RKO (cell line): Measurements from ENCODE around the gene ITGB3.

Source experiments
- DNase-seq: peaks from one replicate; pipeline ENCODE4 v3.0.0-alpha.2; 2016; ENCODE audit warnings: low spot score

The ITGB3 gene

GRCh38 chr17:47276444-47276843 is 22.8 kb downstream of the ITGB3 start:
- DNase-seq: no peak

GRCh38 chr17:47276868-47277267 is 23.2 kb downstream of the ITGB3 start:
- DNase-seq: no peak

- no peak for DNase-seq
Measured at GRCh38 chr17:47277921-47278320, 24.3 kb downstream of the ITGB3 start.

- no peak for DNase-seq
Measured at GRCh38 chr17:47278561-47278960, 24.9 kb downstream of the ITGB3 start.

GRCh38 chr17:47279062-47279801 is 25.6 kb downstream of the ITGB3 start:
- DNase-seq: no peak

- no peak for DNase-seq
Measured at GRCh38 chr17:47280072-47280811, 26.6 kb downstream of the ITGB3 start.

GRCh38 chr17:47281216-47281615 is 27.6 kb downstream of the ITGB3 start:
- no peak for DNase-seq

- DNase-seq: no peak
Measured at GRCh38 chr17:47285003-47285402, 31.4 kb downstream of the ITGB3 start.

GRCh38 chr17:47286198-47286914 is 32.7 kb downstream of the ITGB3 start:
- DNase-seq: no peak

GRCh38 chr17:47287068-47287467 is 33.4 kb downstream of the ITGB3 start:
- no peak for DNase-seq

- no peak for DNase-seq
Measured at GRCh38 chr17:47287639-47288038, 34.0 kb downstream of the ITGB3 start.

GRCh38 chr17:47288531-47289116 is 35.0 kb downstream of the ITGB3 start:
- DNase-seq: no peak

- no peak for DNase-seq
Measured at GRCh38 chr17:47289302-47289701, 35.7 kb downstream of the ITGB3 start.

GRCh38 chr17:47290870-47291241 is 37.2 kb downstream of the ITGB3 start:
- no peak for DNase-seq

GRCh38 chr17:47291242-47291873 is 37.7 kb downstream of the ITGB3 start:
- DNase-seq: no peak

- DNase-seq: no peak
Measured at GRCh38 chr17:47292206-47292605, 38.6 kb downstream of the ITGB3 start.

GRCh38 chr17:47295037-47295873 is 41.6 kb downstream of the ITGB3 start:
- DNase-seq: no peak

- DNase-seq: no peak
Measured at GRCh38 chr17:47295874-47296255, 42.2 kb downstream of the ITGB3 start.

- DNase-seq: no peak
Measured at GRCh38 chr17:47297661-47298400, 44.2 kb downstream of the ITGB3 start.

GRCh38 chr17:47298712-47299111 is 45.1 kb downstream of the ITGB3 start:
- DNase-seq: no peak
